GM12872 (cell line): ENCODE data around the gene CYB5R3.

ENCODE experiments used
- CTCF ChIP-seq: IDR thresholded peaks from 3 replicates; pipeline ENCODE4 v1.5.1; 2011; ENCODE audit warnings: low read depth, mild to moderate bottlenecking, low read length, moderate library complexity; ENCODE audit not compliant: insufficient read depth

Gene CYB5R3

GRCh38 chr22:42645341-42645937 is 3.8 kb downstream of the CYB5R3 start:
- no peak for TF ChIP-seq CTCF

- no peak for TF ChIP-seq CTCF
These were observed 4.5 kb downstream of the CYB5R3 start for GRCh38 chr22:42644422-42645340.

- TF ChIP-seq CTCF = no peak
These were observed 5.4 kb downstream of the CYB5R3 start for GRCh38 chr22:42643634-42644421.

- no peak for TF ChIP-seq CTCF
These were observed 6.2 kb downstream of the CYB5R3 start for GRCh38 chr22:42642806-42643633.

GRCh38 chr22:42641801-42642413 is 7.3 kb downstream of the CYB5R3 start:
- no peak for TF ChIP-seq CTCF

- TF ChIP-seq CTCF = no peak
These were observed 9.5 kb downstream of the CYB5R3 start for GRCh38 chr22:42639541-42640241.
